HCT116 (cell line): ENCODE results near the gene PARM1. TPM values are rescaled to one million over a fixed set of nuclear protein-coding genes. Genes with fewer than 3 reads are reported as not detected.

Experiments used
- ATAC-seq: fragments of 200-7000 bp; cut with Tn5 transposase; 2 replicates; pipeline ENCODE4 v1.9.1; 2020; ENCODE audit warnings: mild to moderate bottlenecking, moderate library complexity
- BruUV-seq: library from RNA; stranded (reverse); fragments of 400-500 nt; replicated peaks from 2 replicates; lab custom pipeline; 2021; lab: Mats Ljungman, UMichigan
- CTCF ChIA-PET: fragments of 300-600 bp; sonication (Branson Sonifier 250); formaldehyde crosslinking; loops from one replicate; lab custom pipeline; 2021; ENCODE audit warnings: antibody characterized with exemption; lab: Charles Lee
- POLR2A ChIA-PET: fragments of 300-600, 350-600 bp; sonication (Branson Sonifier 250); formaldehyde crosslinking; loops from one replicate; lab custom pipeline; 2021; ENCODE audit warnings: antibody characterized with exemption; lab: Charles Lee
- RAD21 ChIA-PET, 2 experiments: fragments of 300-600 bp; sonication (Branson Sonifier 250); formaldehyde crosslinking; loops; one replicate each; lab custom pipeline; 2023; ENCODE audit warnings: low total read pairs in 2 of 2; ENCODE audit not compliant: uncharacterized antibody in 2 of 2, unreplicated experiment in 2 of 2, low non-redundant PET in 1 of 2; lab: Charles Lee
- DNase-seq: peaks from one replicate; pipeline ENCODE4 v3.0.0-alpha.2; 2010; ENCODE audit warnings: low read depth, low spot score
- H2AFZ ChIP-seq: fragments of 200-600 bp; shearing (Covaris generic), sonication (generic); 2 replicates; pipeline ENCODE4 v1.6.1; 2017; ENCODE audit warnings: low read depth, mixed run types, mixed read lengths, antibody characterized with exemption, low read length; ENCODE audit not compliant: poor library complexity, severe bottlenecking
- H3K27ac ChIP-seq: 2 replicates; pipeline ENCODE4 v1.5.1; 2012; ENCODE audit warnings: low read depth, low read length
- H3K27me3 ChIP-seq: fragments of 200-600 bp; sonication (generic); 2 replicates; pipeline ENCODE4 v1.6.1; 2016; ENCODE audit warnings: mixed run types, low read length, mixed read lengths; ENCODE audit not compliant: insufficient read depth
- H3K36me3 ChIP-seq, 2 experiments: fragments of 200-500 bp in 1 of 2; fragments of 200-600 bp in 1 of 2; sonication (Bioruptor generic) in 1 of 2; sonication (generic) in 1 of 2; 2 replicates each; pipeline versions ENCODE4 v1.5.1 to v1.6.1; 2014 to 2016; ENCODE audit warnings: low read length in 2 of 2, inconsistent platforms in 1 of 2, mixed read lengths in 1 of 2, mixed run types in 1 of 2; ENCODE audit not compliant: insufficient read depth in 2 of 2, control insufficient read depth in 1 of 2
- H3K4me1 ChIP-seq, 2 experiments: fragments of 200-600 bp in 1 of 2; sonication (generic) in 1 of 2; 2 replicates each; pipeline versions ENCODE4 v1.5.1 to v1.6.1; 2012 to 2017; ENCODE audit warnings: low read length in 2 of 2, inconsistent platforms in 1 of 2, mild to moderate bottlenecking in 1 of 2, mixed read lengths in 1 of 2, mixed run types in 1 of 2, moderate library complexity in 1 of 2; ENCODE audit not compliant: insufficient read depth in 2 of 2, control insufficient read depth in 1 of 2
- H3K4me2 ChIP-seq: fragments of 200-600 bp; sonication (generic); 2 replicates; pipeline ENCODE4 v1.6.1; 2017; ENCODE audit warnings: mixed run types, low read length, mixed read lengths
- H3K4me3 ChIP-seq, 2 experiments: fragments of 200-600 bp in 1 of 2; sonication (generic) in 1 of 2; replicated peaks in 1 of 2; 2 replicates each; pipeline ENCODE4 v1.5.1; 2011 to 2016; ENCODE audit warnings: low read length in 2 of 2, control low read depth in 1 of 2, low read depth in 1 of 2, mild to moderate bottlenecking in 1 of 2, mixed read lengths in 1 of 2, mixed run types in 1 of 2
- H3K79me2 ChIP-seq: fragments of 200-600 bp; sonication (generic); 2 replicates; pipeline ENCODE4 v1.6.1; 2017; ENCODE audit warnings: mild to moderate bottlenecking, mixed run types, low read length, moderate library complexity, mixed read lengths; ENCODE audit not compliant: insufficient read depth
- H3K9ac ChIP-seq: fragments of 200-600 bp; sonication (generic); 2 replicates; pipeline ENCODE4 v1.6.1; 2016; ENCODE audit warnings: low read length, mixed read lengths
- H3K9me2 ChIP-seq: fragments of 200-600 bp; sonication (generic), shearing (Covaris generic); 2 replicates; pipeline ENCODE4 v1.6.1; 2017; ENCODE audit warnings: mixed run types, mild to moderate bottlenecking, moderate library complexity; ENCODE audit not compliant: insufficient read depth
- H3K9me3 ChIP-seq, 2 experiments: fragments of 200-500 bp in 1 of 2; fragments of 200-600 bp in 1 of 2; sonication (Bioruptor generic) in 1 of 2; sonication (generic) in 1 of 2; 2 replicates each; pipeline ENCODE4 v1.6.1; 2014 to 2017; ENCODE audit warnings: low read length in 2 of 2, mixed read lengths in 2 of 2, inconsistent platforms in 1 of 2, low read depth in 1 of 2, mild to moderate bottlenecking in 1 of 2, mixed run types in 1 of 2, moderate library complexity in 1 of 2; ENCODE audit not compliant: control insufficient read depth in 1 of 2, insufficient read depth in 1 of 2
- H4K20me1 ChIP-seq: fragments of 200-600 bp; sonication (generic), shearing (Covaris generic); 2 replicates; pipeline ENCODE4 v1.6.1; 2017; ENCODE audit warnings: mixed run types, mild to moderate bottlenecking, moderate library complexity; ENCODE audit not compliant: insufficient read depth
- ATF3 ChIP-seq: IDR thresholded peaks from 2 replicates; pipeline ENCODE4 v1.6.1; 2012
- CBX3 ChIP-seq: IDR thresholded peaks from 2 replicates; pipeline ENCODE4 v1.6.1; 2012; ENCODE audit warnings: low read depth
- EZH2 ChIP-seq: fragments of 200-600 bp; sonication (generic); IDR thresholded peaks from 2 replicates; pipeline ENCODE4 v1.6.1; 2017; ENCODE audit warnings: antibody characterized with exemption, mixed run types
- FOSL1 ChIP-seq: IDR thresholded peaks from 2 replicates; pipeline ENCODE4 v1.6.1; 2012; ENCODE audit warnings: low read depth
- JUND ChIP-seq: IDR thresholded peaks from 2 replicates; pipeline ENCODE4 v1.6.1; 2012
- POLR2A ChIP-seq: IDR thresholded peaks from 2 replicates; pipeline ENCODE4 v1.7.0; 2011; ENCODE audit warnings: borderline replicate concordance; ENCODE audit not compliant: insufficient read depth, insufficient read length; ENCODE audit errors: extremely low read depth
- RAD21 ChIP-seq: IDR thresholded peaks from 2 replicates; pipeline ENCODE4 v1.6.1; 2012; ENCODE audit warnings: low read depth, mild to moderate bottlenecking
- SP1 ChIP-seq: IDR thresholded peaks from 2 replicates; pipeline ENCODE4 v1.6.1; 2012; ENCODE audit warnings: low read depth
- SRF ChIP-seq: IDR thresholded peaks from 2 replicates; pipeline ENCODE4 v1.6.1; 2012; ENCODE audit warnings: low read depth
- TCF7L2 ChIP-seq: IDR thresholded peaks from 2 replicates; pipeline ENCODE4 v1.7.0; 2011; ENCODE audit warnings: borderline replicate concordance, inconsistent platforms; ENCODE audit not compliant: insufficient read depth, insufficient read length; ENCODE audit errors: extremely low read depth
- YY1 ChIP-seq: IDR thresholded peaks from 2 replicates; pipeline ENCODE4 v1.6.1; 2011; ENCODE audit warnings: low read length, low read depth, moderate library complexity, mild to moderate bottlenecking; ENCODE audit not compliant: insufficient replicate concordance; ENCODE audit errors: extremely low read depth
- ZNF274 ChIP-seq: fragments of 200-500 bp; sonication (Bioruptor generic); IDR thresholded peaks from 2 replicates; pipeline ENCODE4 v1.6.1; 2014; ENCODE audit warnings: mild to moderate bottlenecking, low read depth, low read length, inconsistent platforms
- intact Hi-C: fragments of 100-400 bp; cut with micrococcal nuclease; formaldehyde crosslinking; loops from 2 replicates; pipeline ENCODE4 v1.10.0; 2022
- total RNA-seq: library from RNA; stranded (reverse); gene quantifications from one replicate; pipeline ENCODE4 v1.2.1, GENCODE V29; 2021; ENCODE audit not compliant: unreplicated experiment
- TF ChIP-seq, protein P1 (sequence below): IDR thresholded peaks from 2 replicates; pipeline ENCODE4 v1.6.1; 2012
- TF ChIP-seq, protein P2 (sequence below): IDR thresholded peaks from 2 replicates; pipeline ENCODE4 v1.6.1; 2012; ENCODE audit warnings: low read depth
- TF ChIP-seq, protein P3 (sequence below), 3 experiments: fragments of 200-600 bp in 1 of 3; sonication (generic) in 1 of 3; IDR thresholded peaks in 2 of 3; conservative IDR thresholded peaks in 1 of 3; 2 replicates each; pipeline ENCODE4 v1.5.1; 2012 to 2017; ENCODE audit warnings: low read depth in 2 of 3, low read length in 2 of 3, antibody characterized with exemption in 1 of 3, borderline replicate concordance in 1 of 3, control low read depth in 1 of 3, mild to moderate bottlenecking in 1 of 3, mixed read lengths in 1 of 3, mixed run types in 1 of 3, moderate library complexity in 1 of 3; ENCODE audit not compliant: insufficient read depth in 1 of 3

The PARM1 gene
- total RNA-seq, 1 experiment from 2014 or later = 11.7 TPM

- no peak for TF ChIP-seq ATF3
- TF ChIP-seq, protein P1, sequence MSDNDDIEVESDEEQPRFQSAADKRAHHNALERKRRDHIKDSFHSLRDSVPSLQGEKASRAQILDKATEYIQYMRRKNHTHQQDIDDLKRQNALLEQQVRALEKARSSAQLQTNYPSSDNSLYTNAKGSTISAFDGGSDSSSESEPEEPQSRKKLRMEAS = no peak
- no peak for TF ChIP-seq SP1
- no peak for TF ChIP-seq JUND
- no peak for TF ChIP-seq TCF7L2
- no peak for TF ChIP-seq RAD21
- no peak for TF ChIP-seq ZNF274
- no peak for TF ChIP-seq POLR2A
- TF ChIP-seq, protein P2, sequence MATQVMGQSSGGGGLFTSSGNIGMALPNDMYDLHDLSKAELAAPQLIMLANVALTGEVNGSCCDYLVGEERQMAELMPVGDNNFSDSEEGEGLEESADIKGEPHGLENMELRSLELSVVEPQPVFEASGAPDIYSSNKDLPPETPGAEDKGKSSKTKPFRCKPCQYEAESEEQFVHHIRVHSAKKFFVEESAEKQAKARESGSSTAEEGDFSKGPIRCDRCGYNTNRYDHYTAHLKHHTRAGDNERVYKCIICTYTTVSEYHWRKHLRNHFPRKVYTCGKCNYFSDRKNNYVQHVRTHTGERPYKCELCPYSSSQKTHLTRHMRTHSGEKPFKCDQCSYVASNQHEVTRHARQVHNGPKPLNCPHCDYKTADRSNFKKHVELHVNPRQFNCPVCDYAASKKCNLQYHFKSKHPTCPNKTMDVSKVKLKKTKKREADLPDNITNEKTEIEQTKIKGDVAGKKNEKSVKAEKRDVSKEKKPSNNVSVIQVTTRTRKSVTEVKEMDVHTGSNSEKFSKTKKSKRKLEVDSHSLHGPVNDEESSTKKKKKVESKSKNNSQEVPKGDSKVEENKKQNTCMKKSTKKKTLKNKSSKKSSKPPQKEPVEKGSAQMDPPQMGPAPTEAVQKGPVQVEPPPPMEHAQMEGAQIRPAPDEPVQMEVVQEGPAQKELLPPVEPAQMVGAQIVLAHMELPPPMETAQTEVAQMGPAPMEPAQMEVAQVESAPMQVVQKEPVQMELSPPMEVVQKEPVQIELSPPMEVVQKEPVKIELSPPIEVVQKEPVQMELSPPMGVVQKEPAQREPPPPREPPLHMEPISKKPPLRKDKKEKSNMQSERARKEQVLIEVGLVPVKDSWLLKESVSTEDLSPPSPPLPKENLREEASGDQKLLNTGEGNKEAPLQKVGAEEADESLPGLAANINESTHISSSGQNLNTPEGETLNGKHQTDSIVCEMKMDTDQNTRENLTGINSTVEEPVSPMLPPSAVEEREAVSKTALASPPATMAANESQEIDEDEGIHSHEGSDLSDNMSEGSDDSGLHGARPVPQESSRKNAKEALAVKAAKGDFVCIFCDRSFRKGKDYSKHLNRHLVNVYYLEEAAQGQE = no peak
- TF ChIP-seq EZH2 = no peak
- no peak for TF ChIP-seq SRF
- no peak for TF ChIP-seq FOSL1
- TF ChIP-seq YY1 = no peak
- no peak for TF ChIP-seq CBX3
- TF ChIP-seq, protein P3, sequence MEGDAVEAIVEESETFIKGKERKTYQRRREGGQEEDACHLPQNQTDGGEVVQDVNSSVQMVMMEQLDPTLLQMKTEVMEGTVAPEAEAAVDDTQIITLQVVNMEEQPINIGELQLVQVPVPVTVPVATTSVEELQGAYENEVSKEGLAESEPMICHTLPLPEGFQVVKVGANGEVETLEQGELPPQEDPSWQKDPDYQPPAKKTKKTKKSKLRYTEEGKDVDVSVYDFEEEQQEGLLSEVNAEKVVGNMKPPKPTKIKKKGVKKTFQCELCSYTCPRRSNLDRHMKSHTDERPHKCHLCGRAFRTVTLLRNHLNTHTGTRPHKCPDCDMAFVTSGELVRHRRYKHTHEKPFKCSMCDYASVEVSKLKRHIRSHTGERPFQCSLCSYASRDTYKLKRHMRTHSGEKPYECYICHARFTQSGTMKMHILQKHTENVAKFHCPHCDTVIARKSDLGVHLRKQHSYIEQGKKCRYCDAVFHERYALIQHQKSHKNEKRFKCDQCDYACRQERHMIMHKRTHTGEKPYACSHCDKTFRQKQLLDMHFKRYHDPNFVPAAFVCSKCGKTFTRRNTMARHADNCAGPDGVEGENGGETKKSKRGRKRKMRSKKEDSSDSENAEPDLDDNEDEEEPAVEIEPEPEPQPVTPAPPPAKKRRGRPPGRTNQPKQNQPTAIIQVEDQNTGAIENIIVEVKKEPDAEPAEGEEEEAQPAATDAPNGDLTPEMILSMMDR (IDR thresholded peaks at IDR 0.05 in 2 of 3, conservative IDR thresholded peaks at IDR 0.05 in 1 of 3; ENCODE audit: borderline replicate concordance in 1 of 3, insufficient read depth in 1 of 3, low read depth in 2 of 3, low read length in 2 of 3) = no peak
- BruUV-seq = no TSS peak
- Histone ChIP-seq H3K9me2 (no peaks in the 10 kb centered on the region), H2AFZ (no peak overlapping the region), H3K27ac (no peak overlapping the region), H3K9me3 (no peaks in the 10 kb centered on the region), H3K9ac (no peak overlapping the region), H3K36me3 (no peaks in the 10 kb centered on the region), H4K20me1 (no peaks in the 10 kb centered on the region), H3K79me2 (no peaks in the 10 kb centered on the region), H3K27me3 (no peaks in the 10 kb centered on the region), H3K4me2 (no peak overlapping the region), H3K4me3 (no peak overlapping the region), H3K4me1 (no peaks in the 10 kb centered on the region)
- ChIA-PET POLR2A (no interaction called here), RAD21 (no interaction called here), CTCF (no interaction called here)
- intact Hi-C loops = no loop called here
- DNase-seq (no peak), ATAC-seq (no peak)
These were observed 26.0 kb downstream of the PARM1 start for GRCh38 chr4:74958881-74959280.
